ENCODE measurements around the gene PROK1.

GRCh38 chr1:110505596-110505995 lies 54.6 kb downstream of the PROK1 start:
- no peak for TF ChIP-seq CTCF (IDR thresholded peaks at IDR 0.05)
- TF ChIP-seq POLR2A (IDR thresholded peaks at IDR 0.05) = no peak
